ENCODE data around the gene EPN1. TPM values are rescaled to one million over a fixed set of nuclear protein-coding genes. Genes with fewer than 3 reads are reported as not detected.

Gene EPN1
- polyA plus RNA-seq, 1 of the 3 experiments (the other 2 are of a cell fraction), result 134 TPM

GRCh38 chr19:55660404-55660803, 14.6 kb upstream of the EPN1 start:
- peaks cover 95% of the 10 kb centered on the region for H3K79me2 ChIP-seq (ENCODE audit: insufficient read depth)
- no peak overlapping the region for H3K9ac ChIP-seq
- ChIA-PET CTCF (interaction anchor here (0.8 to 4.7 kb wide), 2 partner anchors 11 kb away, joined by 3 to 34 read pairs; no protein-coding TSS in a partner anchor), POLR2A (no interaction called here)
- H3F3A ChIP-seq (replicated peaks; ENCODE audit: insufficient read depth), result peaks cover 4% of the 10 kb centered on the region
- no peaks in the 10 kb centered on the region for H3K27me3 ChIP-seq (ENCODE audit: insufficient read depth)
- peaks cover 14 to 25% of the 10 kb centered on the region in 2 experiments; a peak in 3 of 4 replicates for H3K4me1 ChIP-seq (ENCODE audit: control insufficient read depth in 1 of 2, insufficient read depth in 2 of 2, low read depth in 1 of 2, low read length in 1 of 2)
- TF ChIP-seq RAD21 (IDR thresholded peaks at IDR 0.05; ENCODE audit: low read length) (no peak), GABPA (IDR thresholded peaks at IDR 0.05; ENCODE audit: low read depth) (no peak), FOSL2 (IDR thresholded peaks at IDR 0.05; ENCODE audit: borderline replicate concordance, low read depth) (no peak), USF1 (IDR thresholded peaks at IDR 0.05; ENCODE audit: borderline replicate concordance, low read depth) (no peak), NRF1 (IDR thresholded peaks at IDR 0.05; ENCODE audit: low read depth, low read length) (no peak), POLR2AphosphoS5 (IDR thresholded peaks at IDR 0.05; ENCODE audit: low read depth, low read length) (no peak), EP300 (IDR thresholded peaks at IDR 0.05; ENCODE audit: borderline replicate concordance in 1 of 2, low read depth in 1 of 2, low read length in 1 of 2) (no peak), FOXM1 (IDR thresholded peaks at IDR 0.05; ENCODE audit: low read depth) (no peak), MXI1 (IDR thresholded peaks at IDR 0.05; ENCODE audit: low read depth, low read length) (no peak), EZH2phosphoT487 (IDR thresholded peaks at IDR 0.05; ENCODE audit: borderline replicate concordance, low read depth) (no peak), JUND (IDR thresholded peaks at IDR 0.05) (no peak), RFX5 (IDR thresholded peaks at IDR 0.05; ENCODE audit: low read length) (no peak), USF2 (IDR thresholded peaks at IDR 0.05; ENCODE audit: borderline replicate concordance, low read depth, low read length) (no peak), ZBTB33 (IDR thresholded peaks at IDR 0.05; ENCODE audit: borderline replicate concordance, low read depth) (no peak)
- no peaks in the 10 kb centered on the region for H3K9me2 ChIP-seq
- no peak overlapping the region for H3K4me2 ChIP-seq
- H2AFZ ChIP-seq (ENCODE audit: low read depth), result no peak overlapping the region
- no peak overlapping the region for H3K4me3 ChIP-seq (ENCODE audit: low read depth in 2 of 2, low read length in 1 of 2)
- WGBS (ENCODE audit: low lambda C conversion rate), result 97% methylated on average over 8 of the region's 12 CpGs
- no peak overlapping the region; a peak in 1 of 4 replicates for H3K27ac ChIP-seq (ENCODE audit: low read depth in 2 of 2, low read length in 1 of 2)
- DNase-seq, result no peak
- H4K20me1 ChIP-seq (ENCODE audit: insufficient read depth), result peaks cover 86% of the 10 kb centered on the region
- H3K9me3 ChIP-seq, result no peaks in the 10 kb centered on the region
- peaks cover 33 to 54% of the 10 kb centered on the region in 2 experiments for H3K36me3 ChIP-seq (replicated peaks in 1 of 2; ENCODE audit: control insufficient read depth in 1 of 2, insufficient read depth in 2 of 2, low read length in 1 of 2)

GRCh38 chr19:55660991-55661390, 14.0 kb upstream of the EPN1 start:
- Histone ChIP-seq H4K20me1 (ENCODE audit: insufficient read depth) (peaks cover 86% of the 10 kb centered on the region), H3K9me2 (no peaks in the 10 kb centered on the region), H3K79me2 (ENCODE audit: insufficient read depth) (peaks cover 95% of the 10 kb centered on the region), H3F3A (replicated peaks; ENCODE audit: insufficient read depth) (no peaks in the 10 kb centered on the region), H3K9me3 (no peaks in the 10 kb centered on the region), H3K4me1 (ENCODE audit: control insufficient read depth in 1 of 2, insufficient read depth in 2 of 2, low read depth in 1 of 2, low read length in 1 of 2) (peaks cover 14 to 25% of the 10 kb centered on the region in 2 experiments; a peak in 3 of 4 replicates), H2AFZ (ENCODE audit: low read depth) (no peak overlapping the region), H3K4me2 (no peak overlapping the region), H3K36me3 (replicated peaks in 1 of 2; ENCODE audit: control insufficient read depth in 1 of 2, insufficient read depth in 2 of 2, low read length in 1 of 2) (peaks cover 32 to 56% of the 10 kb centered on the region in 2 experiments), H3K9ac (no peak overlapping the region), H3K27me3 (ENCODE audit: insufficient read depth) (no peaks in the 10 kb centered on the region), H3K4me3 (ENCODE audit: low read depth in 2 of 2, low read length in 1 of 2) (no peak overlapping the region), H3K27ac (ENCODE audit: low read depth in 2 of 2, low read length in 1 of 2) (no peak overlapping the region)
- POLR2A ChIA-PET, result no interaction called here
- CTCF ChIA-PET, result interaction anchor here (0.8 kb wide), 1 partner anchor 11 kb away, joined by 3 read pairs; no protein-coding TSS in a partner anchor
- no peak for DNase-seq
- WGBS (ENCODE audit: low lambda C conversion rate), result 87% methylated on average over 14 of the region's 16 CpGs
- no peak for TF ChIP-seq MXI1 (IDR thresholded peaks at IDR 0.05; ENCODE audit: low read depth, low read length)
- no peak for TF ChIP-seq CHD2 (IDR thresholded peaks at IDR 0.05; ENCODE audit: low read length, partially characterized antibody)
- TF ChIP-seq NFIC (IDR thresholded peaks at IDR 0.05; ENCODE audit: borderline replicate concordance), result no peak
- no peak for TF ChIP-seq GATA2 (CRISPR knock-in tag; IDR thresholded peaks at IDR 0.05)
- no peak for TF ChIP-seq EZH2phosphoT487 (IDR thresholded peaks at IDR 0.05; ENCODE audit: borderline replicate concordance, low read depth)
- no peak for TF ChIP-seq CTCF (IDR thresholded peaks at IDR 0.05)
- no peak for TF ChIP-seq YY1 (IDR thresholded peaks at IDR 0.05; ENCODE audit: low read depth)
- no peak for TF ChIP-seq NRF1 (IDR thresholded peaks at IDR 0.05; ENCODE audit: low read depth, low read length)
- no peak for TF ChIP-seq USF2 (IDR thresholded peaks at IDR 0.05; ENCODE audit: borderline replicate concordance, low read depth, low read length)
- no peak for TF ChIP-seq ELF1 (IDR thresholded peaks at IDR 0.05)
- TF ChIP-seq SMC3 (IDR thresholded peaks at IDR 0.05; ENCODE audit: low read depth, low read length), result no peak
- TF ChIP-seq TEAD4 (IDR thresholded peaks at IDR 0.05; ENCODE audit: borderline replicate concordance, insufficient read depth), result no peak

Measured in SK-N-SH (cell line).